Endothelial cell (in vitro differentiated cells): ENCODE measurements around the gene SLC30A1. TPM values are rescaled to one million over a fixed set of nuclear protein-coding genes. Genes with fewer than 3 reads are reported as not detected.

Source experiments
- DNase-seq: peaks from one replicate; pipeline ENCODE4 v3.0.0; 2021; ENCODE audit warnings: low spot score
- H3K27ac Mint-ChIP-seq: one replicate; pipeline ENCODE4 v1.8.0; 2021; ENCODE audit warnings: mixed read lengths, inconsistent platforms; ENCODE audit not compliant: unreplicated experiment
- H3K27me3 Mint-ChIP-seq: one replicate; pipeline ENCODE4 v1.8.0; 2021; ENCODE audit warnings: mild to moderate bottlenecking, moderate library complexity, mixed read lengths, inconsistent platforms; ENCODE audit not compliant: unreplicated experiment
- H3K36me3 Mint-ChIP-seq: one replicate; pipeline ENCODE4 v1.8.0; 2021; ENCODE audit warnings: mild to moderate bottlenecking, low read depth, mixed read lengths, inconsistent platforms; ENCODE audit not compliant: unreplicated experiment
- H3K4me1 Mint-ChIP-seq: one replicate; pipeline ENCODE4 v1.8.0; 2021; ENCODE audit warnings: mild to moderate bottlenecking, mixed read lengths, inconsistent platforms; ENCODE audit not compliant: unreplicated experiment
- H3K4me3 Mint-ChIP-seq: one replicate; pipeline ENCODE4 v1.8.0; 2021; ENCODE audit warnings: mild to moderate bottlenecking, mixed read lengths, inconsistent platforms; ENCODE audit not compliant: unreplicated experiment
- H3K9me3 Mint-ChIP-seq: one replicate; pipeline ENCODE4 v1.8.0; 2021; ENCODE audit warnings: mixed read lengths, inconsistent platforms; ENCODE audit not compliant: unreplicated experiment
- total RNA-seq: library from RNA; stranded (reverse); fragmentation: NEBNext Ultra II Directional; extraction: Animal tissue kit (Norgen Biotek cat#: 25700); gene quantifications from one replicate; pipeline ENCODE4 v1.2.1, GENCODE V29; 2021; ENCODE audit not compliant: unreplicated experiment
- TF ChIP-seq, protein P1 (sequence below): fragments of 200-600 bp; sonication (generic); IDR thresholded peaks from one replicate; pipeline ENCODE4 v1.5.0; 2021; ENCODE audit warnings: antibody characterized with exemption; ENCODE audit not compliant: unreplicated experiment

SLC30A1 gene
- total RNA-seq, 1 donor from 2014 or later: 7.7 TPM

DNA sequence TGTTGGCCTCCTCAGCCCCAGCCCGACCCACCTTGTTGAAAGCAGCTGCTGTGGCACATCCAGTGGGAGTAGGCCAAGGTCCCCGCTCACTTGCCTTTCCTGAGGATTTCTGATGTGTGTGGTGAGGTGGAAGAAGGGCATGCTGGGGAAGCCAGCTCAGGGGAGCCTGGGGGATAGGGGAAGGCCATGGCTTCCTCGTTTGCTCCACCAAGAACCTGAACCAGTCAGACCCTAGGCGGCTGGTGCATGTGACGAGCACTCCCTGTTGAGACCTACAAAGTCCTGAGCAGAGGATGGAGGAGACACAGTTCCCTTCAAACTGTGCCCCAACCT lies 38.0 kb upstream of the SLC30A1 start:
- no peak overlapping the region for H3K4me3 Mint-ChIP-seq
- no peaks in the 10 kb centered on the region for H3K9me3 Mint-ChIP-seq
- H3K27me3 Mint-ChIP-seq: peaks cover 4% of the 10 kb centered on the region
- no peaks in the 10 kb centered on the region for H3K4me1 Mint-ChIP-seq
- no peak overlapping the region for H3K27ac Mint-ChIP-seq
- no peak for DNase-seq
- H3K36me3 Mint-ChIP-seq: no peaks in the 10 kb centered on the region
- TF ChIP-seq, protein P1, sequence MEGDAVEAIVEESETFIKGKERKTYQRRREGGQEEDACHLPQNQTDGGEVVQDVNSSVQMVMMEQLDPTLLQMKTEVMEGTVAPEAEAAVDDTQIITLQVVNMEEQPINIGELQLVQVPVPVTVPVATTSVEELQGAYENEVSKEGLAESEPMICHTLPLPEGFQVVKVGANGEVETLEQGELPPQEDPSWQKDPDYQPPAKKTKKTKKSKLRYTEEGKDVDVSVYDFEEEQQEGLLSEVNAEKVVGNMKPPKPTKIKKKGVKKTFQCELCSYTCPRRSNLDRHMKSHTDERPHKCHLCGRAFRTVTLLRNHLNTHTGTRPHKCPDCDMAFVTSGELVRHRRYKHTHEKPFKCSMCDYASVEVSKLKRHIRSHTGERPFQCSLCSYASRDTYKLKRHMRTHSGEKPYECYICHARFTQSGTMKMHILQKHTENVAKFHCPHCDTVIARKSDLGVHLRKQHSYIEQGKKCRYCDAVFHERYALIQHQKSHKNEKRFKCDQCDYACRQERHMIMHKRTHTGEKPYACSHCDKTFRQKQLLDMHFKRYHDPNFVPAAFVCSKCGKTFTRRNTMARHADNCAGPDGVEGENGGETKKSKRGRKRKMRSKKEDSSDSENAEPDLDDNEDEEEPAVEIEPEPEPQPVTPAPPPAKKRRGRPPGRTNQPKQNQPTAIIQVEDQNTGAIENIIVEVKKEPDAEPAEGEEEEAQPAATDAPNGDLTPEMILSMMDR: no peak

DNA sequence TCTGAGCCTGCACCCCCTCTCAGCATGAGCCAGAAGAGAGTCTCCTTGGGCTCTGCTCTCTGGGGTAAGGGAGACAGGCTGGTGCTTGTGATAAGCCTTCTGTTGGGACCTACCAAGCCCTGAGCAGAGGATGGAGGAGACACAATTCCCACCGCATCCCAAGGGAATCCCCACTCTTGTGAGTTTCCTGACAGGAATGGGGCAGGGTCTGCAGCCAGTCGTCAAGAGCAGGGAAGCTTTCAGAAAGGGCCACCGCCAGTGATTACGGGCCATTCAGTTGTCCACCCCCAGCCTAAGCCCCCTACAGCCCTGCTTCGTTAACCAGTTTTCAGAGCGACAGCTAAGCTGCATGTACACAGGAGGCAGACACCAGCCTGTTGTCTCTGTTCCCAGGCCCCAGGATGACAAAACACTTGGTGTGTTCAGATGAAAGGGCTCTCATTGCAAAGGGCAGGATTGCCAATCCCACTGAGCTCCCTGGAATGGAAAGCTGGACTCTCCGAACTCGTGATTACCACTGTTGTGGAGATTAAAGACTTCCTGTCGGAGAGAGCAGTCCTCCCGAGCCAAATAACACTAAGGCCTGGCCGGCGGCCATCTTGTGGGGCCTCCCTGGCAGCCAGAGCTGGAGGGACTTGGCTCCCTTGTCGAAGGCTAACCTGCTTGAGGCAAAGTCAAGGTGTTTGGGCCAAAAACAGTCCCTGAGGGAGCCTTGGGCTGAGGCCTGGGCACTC lies 37.4 kb upstream of the SLC30A1 start:
- Mint-ChIP-seq H3K36me3 (no peaks in the 10 kb centered on the region), H3K27me3 (peaks cover 4% of the 10 kb centered on the region), H3K4me3 (no peak overlapping the region), H3K4me1 (no peaks in the 10 kb centered on the region), H3K27ac (no peak overlapping the region), H3K9me3 (no peaks in the 10 kb centered on the region)
- DNase-seq: no peak
- TF ChIP-seq, protein P1: no peak

DNA sequence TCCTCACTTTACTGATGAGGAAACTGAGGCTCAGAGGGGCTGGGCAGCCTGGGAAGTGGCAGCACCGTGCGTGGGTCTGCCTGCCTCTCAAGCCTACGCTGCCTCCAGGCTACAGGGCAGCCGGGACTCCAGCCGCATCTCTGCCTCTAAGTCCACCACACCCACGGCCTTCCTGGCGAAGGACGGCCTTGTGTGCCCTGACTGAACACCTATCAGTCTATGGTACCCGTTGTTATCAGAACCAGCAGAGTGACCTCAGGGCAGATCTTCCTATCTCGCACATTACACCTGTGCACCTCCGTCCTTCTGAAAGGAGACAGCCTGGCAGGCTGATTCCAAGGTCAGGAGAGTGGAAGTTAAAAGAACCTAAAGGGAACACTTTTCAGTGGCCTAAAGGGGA lies 35.7 kb upstream of the SLC30A1 start:
- Mint-ChIP-seq H3K36me3 (no peaks in the 10 kb centered on the region), H3K4me1 (peaks cover 3% of the 10 kb centered on the region), H3K9me3 (no peaks in the 10 kb centered on the region), H3K27me3 (peaks cover 2% of the 10 kb centered on the region), H3K4me3 (no peak overlapping the region), H3K27ac (no peak overlapping the region)
- TF ChIP-seq, protein P1: no peak
- no peak for DNase-seq

DNA sequence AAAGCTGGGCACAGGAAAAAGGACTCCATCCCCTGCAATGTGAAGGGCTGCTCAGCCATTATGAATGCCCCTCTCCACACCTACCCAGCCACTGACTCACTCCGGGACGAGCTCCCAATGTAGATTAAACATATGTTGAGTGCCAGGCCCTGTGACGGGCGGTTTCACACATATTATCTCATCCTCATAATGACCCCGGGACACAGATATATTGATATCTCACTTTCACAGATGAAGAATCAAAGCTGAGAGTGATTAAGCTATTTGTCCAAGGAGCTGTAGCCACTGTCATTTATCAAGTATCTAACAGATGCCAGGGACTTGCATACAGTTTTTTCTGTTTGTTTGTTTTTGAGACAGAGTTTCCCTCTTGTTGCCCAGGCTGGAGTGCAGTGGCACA lies 35.0 kb upstream of the SLC30A1 start:
- H3K9me3 Mint-ChIP-seq: no peaks in the 10 kb centered on the region

More for the DNA sequence above, 35.0 kb upstream of the SLC30A1 start:
- TF ChIP-seq, protein P1: no peak
- DNase-seq: no peak
- Mint-ChIP-seq H3K36me3 (no peaks in the 10 kb centered on the region), H3K4me1 (peaks cover 9% of the 10 kb centered on the region), H3K27ac (peak overlapping the region; percentile 41), H3K4me3 (no peak overlapping the region), H3K27me3 (peaks cover 2% of the 10 kb centered on the region)
